GM18867 (cell line): Measurements from ENCODE around the gene SMOC2.
"Not testable (repeated sequence)": the region's sequence is repeated elsewhere in the genome, so short reads cannot be mapped to it uniquely, and the experiment has no call there.

Experiments
- ATAC-seq: cut with Tn5 transposase; IDR thresholded peaks from one replicate; pipeline ENCODE4 v1.9.1; 2021; ENCODE audit warnings: mild to moderate bottlenecking, moderate library complexity; ENCODE audit not compliant: unreplicated experiment

The SMOC2 gene

DNA sequence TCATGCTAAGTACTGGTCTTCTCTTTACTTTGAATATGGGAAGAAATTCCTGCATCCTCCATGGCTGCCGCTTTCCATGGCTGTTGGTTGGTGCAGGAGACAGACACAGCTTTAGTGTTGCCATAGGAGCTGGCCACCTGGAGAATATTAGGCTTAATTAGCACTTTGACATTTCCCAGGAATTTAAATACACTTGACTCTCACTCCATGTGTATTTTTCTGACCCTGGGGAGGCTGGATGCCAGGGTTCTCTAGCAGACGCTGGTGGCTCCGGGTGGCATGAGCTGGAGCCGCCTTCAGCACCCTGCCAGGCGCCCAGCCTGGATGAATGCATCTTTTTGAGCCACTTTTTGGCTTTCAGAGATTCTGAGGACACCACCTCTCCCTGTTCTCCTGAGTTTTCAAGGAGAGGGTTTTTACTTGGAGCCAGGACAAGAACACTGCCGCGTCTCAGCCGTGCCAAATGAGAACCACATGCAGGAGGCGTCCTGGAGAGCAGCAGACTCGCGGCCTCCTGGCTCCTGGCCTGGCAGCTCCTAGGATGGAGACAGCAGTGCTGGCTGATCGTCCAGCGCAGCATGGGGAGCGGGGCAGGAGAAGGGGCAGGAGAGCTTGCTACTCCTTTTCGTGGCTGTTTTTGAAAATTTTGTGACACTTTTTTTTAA lies 258.8 kb downstream of the SMOC2 start:
- ATAC-seq: no peak

DNA sequence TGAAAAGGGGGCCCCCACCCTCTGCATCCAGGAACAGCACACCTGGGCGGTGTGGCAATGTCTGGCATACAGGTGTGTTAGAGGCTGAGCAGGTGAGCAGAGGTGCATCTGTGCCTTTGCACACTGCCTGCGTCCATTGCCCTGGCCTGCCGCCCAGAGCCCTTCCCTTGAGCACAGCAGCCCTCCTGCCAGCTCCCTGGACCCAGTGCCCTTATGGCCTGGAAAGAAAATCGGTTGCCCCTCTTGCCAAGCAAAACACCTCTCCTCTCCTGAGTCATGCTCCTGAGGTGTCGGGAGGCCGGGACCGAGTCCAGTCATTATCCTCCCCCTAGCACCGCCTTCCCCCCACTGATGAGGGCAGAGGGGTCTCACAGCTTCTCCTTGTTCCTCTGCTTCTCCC lies 259.9 kb downstream of the SMOC2 start:
- ATAC-seq: no peak

DNA sequence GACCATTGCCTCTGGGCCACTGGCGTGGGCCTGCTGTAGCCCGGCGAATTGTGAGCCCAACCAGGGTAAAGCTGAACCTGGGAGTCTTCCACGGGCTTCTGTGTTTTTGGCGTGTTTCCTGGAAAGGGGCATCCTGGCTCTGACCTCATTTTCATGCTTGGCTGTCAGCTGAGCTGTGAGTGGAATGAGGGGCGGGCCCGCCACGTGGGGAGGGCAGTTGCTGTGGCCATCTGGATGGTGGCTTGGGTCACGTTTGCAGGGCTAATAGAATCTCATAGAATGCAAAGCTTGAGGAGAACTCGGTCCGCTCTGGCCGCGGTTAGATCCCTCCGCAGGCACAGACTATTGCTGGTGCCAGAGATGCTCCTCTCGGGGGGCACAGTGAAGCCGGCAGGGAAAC lies 263.0 kb downstream of the SMOC2 start:
- ATAC-seq: no peak

- no peak for ATAC-seq
Measured at GRCh38 chr6:168704678-168705077, 263.7 kb downstream of the SMOC2 start.

DNA sequence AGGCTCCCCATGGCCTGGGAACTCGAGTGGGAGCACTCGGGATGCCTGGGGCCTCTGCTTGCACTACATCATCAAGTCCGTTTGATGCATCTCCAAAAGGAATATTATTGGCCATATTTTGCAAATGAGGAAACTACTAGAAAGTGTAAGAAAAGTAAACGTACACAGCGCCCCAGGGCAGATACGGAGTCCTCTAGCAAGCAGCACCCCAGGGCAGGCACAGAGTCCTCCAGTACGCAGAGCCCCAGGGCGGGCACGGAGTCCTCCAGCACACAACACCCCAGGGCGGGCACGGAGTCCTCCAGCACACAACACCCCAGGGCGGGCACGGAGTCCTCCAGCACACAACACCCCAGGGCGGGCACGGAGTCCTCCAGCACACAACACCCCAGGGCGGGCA lies 264.3 kb downstream of the SMOC2 start:
- not testable (repeated sequence) for ATAC-seq

DNA sequence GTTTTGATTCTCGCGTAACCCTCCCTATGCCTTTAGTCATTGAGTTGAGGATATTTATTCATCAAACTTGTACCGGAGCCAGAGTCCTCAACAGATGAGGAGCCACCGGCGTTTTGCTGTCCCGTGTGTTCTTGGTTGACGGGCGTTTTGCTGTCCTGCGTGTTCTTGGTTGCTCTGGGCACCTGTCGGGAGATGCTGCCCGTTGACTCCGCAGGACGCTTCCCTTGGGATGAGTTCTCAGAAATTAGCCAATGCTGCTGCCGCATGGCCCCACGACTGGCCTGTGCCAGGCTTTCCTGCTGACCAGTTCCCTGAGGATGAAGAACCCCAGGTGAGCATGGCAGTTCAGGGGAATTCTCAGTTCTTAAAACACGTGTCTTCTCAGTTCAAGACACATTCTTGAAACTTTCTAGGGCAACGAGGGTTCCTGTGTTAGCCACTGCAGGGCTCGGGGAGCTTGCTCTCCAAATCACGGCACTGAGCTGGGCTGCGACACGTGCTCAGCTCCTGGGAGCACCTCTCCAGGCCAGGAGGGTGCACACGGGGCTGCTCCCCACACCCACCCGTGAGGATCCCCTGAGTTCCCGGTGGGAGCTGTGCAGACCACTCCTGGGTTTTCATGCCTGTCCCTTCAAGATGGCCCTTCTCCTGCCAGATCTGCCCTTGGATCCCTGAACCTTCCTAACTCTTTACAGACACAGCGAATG lies 265.6 kb downstream of the SMOC2 start:
- ATAC-seq: no peak

- ATAC-seq: no peak
Measured at GRCh38 chr6:168708526-168708925, 267.5 kb downstream of the SMOC2 start.

DNA sequence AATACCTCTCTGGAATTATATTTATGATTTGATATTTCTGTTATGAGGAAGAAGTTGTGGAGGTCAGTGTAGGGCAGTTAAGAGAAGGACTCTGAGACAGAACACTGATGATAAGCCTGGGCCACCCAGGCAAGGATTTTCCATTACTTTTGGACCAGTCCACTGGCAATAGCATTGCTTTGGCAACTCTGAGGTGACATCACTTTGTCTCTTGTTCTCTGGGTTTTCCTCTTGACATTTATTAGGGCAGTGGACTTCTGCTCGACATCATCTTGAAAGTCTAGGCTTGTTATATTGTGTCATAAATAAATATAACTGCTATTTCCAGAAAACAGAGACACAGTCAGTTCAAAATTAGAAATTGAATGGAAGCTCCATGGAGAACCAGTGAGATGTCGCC lies 268.0 kb downstream of the SMOC2 start:
- ATAC-seq: no peak

GRCh38 chr6:168709390-168709789 lies 268.4 kb downstream of the SMOC2 start:
- ATAC-seq: no peak

GRCh38 chr6:168709991-168710390 lies 269.0 kb downstream of the SMOC2 start:
- ATAC-seq: no peak

GRCh38 chr6:168711049-168711640 lies 270.2 kb downstream of the SMOC2 start:
- no peak for ATAC-seq

DNA sequence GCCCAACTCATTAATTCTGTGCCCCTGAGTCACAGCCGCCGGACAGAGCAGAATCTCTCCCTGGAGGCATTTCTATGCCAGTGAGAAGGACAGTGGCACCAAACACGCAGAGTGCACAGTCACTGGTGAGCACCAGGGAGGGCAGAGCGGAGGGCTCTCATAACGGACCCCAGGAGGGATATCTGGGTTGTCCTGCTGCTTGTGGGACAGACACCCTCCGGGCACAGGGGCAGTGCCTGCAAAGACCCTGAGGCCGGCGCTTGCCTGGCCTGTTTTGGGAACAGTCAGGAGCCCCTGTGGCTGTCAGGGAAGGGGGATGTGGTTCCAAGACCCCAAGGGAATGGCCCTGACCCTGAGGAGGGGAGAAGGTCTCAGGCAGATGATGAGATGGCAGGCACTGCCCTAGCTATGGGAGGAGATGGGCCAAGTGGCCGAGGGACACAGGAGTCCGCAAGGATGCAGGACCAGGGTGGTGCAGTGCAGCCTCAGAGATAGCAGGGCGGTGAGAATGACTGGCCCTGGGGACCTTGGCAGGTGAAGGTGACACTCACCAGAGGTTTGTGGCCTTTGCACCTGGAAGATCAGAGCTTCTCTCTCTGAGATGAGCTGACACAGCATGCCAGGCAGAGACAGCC lies 270.8 kb downstream of the SMOC2 start:
- ATAC-seq: no peak

GRCh38 chr6:168712993-168713392 lies 272.0 kb downstream of the SMOC2 start:
- ATAC-seq: no peak

GRCh38 chr6:168713839-168714238 lies 272.9 kb downstream of the SMOC2 start:
- no peak for ATAC-seq

- no peak for ATAC-seq
Measured at GRCh38 chr6:168714547-168715260, 273.7 kb downstream of the SMOC2 start.

DNA sequence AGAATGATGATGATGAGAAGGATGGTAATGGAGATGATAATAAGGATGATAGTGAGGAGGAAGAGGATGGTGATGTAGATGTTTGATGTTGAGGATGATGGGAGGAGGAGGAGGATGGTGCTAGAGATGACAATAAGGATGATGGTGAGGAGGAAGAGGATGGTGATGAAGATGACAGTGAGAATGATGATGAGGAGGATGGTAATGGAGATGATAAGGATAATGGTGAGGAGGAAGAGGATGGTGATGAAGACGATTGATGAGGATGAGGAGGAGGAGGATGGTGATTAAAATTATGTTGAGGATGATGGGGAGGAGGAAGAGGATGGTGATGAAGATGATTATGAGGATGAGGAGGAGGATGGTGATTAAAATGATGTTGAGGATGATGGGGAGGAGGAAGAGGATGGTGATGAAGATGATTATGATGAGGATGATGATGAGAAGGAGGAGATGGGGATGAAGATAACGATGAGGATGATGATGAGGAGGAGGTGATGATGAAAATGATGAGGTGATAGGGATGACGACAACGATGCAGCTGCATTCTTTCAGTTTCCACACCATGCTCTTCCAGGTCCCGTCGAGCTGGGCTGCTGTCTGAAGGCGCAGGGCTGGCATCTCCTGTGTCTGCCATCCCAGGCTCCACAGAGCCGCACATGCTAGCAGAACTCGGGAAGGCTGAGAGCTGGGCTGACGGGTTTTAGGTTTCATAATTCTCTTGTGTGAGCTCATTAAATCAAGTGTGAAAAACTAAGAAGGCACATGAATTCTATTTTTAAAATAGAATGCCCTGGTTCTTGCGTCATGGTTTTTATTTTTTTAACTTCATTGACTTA lies 274.9 kb downstream of the SMOC2 start:
- ATAC-seq: no peak

- no peak for ATAC-seq
Measured at GRCh38 chr6:168716581-168716980, 275.6 kb downstream of the SMOC2 start.

DNA sequence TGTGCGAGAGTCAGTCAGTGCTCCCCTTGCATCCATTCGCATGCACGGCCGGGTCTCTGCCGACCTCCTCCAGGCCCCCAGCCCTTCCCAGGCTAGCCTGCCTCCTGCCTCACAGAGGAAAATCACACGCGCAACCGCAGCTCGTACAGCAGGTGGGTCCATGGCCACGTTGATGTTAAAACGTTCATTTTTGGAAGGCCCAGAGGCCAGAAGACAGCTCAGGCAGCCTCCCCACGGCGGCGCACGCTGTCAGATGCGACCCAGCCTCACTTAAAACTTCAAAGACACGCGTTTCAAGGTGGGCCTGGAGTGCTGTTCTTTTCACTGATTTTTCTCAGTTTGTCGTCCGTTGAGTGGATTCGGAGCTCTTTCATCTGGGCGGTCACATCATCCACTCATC lies 276.5 kb downstream of the SMOC2 start:
- no peak for ATAC-seq
